CD1c-positive myeloid dendritic cell (primary cell): Measurements from ENCODE around the gene SIGLEC11.
"Not testable (repeated sequence)": the region's sequence is repeated elsewhere in the genome, so short reads cannot be mapped to it uniquely, and the experiment has no call there.

Experiments used
- DNase-seq: peaks from one replicate; pipeline ENCODE4 v3.0.0-alpha.2; 2016; ENCODE audit errors: extremely low spot score

Gene SIGLEC11

DNA sequence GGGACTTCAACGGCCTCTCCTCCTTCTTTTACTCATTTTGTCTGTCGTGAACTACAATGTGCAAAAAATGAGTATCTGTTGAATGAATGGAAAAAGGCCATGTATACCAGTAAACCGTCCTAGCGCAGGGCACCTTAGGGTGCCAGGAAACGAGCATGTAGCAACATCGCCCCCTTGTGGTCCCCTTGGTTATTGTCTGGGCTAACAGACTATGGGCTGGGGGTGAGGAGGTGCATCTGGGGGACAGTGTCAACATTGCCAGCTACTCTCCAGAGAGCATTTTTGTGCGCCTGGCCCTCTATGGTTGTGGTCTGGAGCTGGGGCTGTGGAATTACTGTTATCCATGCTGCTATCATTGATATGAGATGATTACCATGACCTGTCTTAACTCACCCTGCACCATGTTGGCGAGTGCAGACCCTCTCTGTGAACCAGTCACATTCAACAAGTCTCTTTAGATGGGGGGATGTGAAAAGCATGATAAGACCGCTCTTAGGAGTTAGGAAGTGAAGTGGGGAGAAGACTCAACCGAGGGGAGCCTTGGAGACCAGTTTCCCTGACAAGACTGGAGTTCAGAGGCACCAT, 22.8 kb upstream of the SIGLEC11 start:
- DNase-seq, result peak; percentile 88

DNA sequence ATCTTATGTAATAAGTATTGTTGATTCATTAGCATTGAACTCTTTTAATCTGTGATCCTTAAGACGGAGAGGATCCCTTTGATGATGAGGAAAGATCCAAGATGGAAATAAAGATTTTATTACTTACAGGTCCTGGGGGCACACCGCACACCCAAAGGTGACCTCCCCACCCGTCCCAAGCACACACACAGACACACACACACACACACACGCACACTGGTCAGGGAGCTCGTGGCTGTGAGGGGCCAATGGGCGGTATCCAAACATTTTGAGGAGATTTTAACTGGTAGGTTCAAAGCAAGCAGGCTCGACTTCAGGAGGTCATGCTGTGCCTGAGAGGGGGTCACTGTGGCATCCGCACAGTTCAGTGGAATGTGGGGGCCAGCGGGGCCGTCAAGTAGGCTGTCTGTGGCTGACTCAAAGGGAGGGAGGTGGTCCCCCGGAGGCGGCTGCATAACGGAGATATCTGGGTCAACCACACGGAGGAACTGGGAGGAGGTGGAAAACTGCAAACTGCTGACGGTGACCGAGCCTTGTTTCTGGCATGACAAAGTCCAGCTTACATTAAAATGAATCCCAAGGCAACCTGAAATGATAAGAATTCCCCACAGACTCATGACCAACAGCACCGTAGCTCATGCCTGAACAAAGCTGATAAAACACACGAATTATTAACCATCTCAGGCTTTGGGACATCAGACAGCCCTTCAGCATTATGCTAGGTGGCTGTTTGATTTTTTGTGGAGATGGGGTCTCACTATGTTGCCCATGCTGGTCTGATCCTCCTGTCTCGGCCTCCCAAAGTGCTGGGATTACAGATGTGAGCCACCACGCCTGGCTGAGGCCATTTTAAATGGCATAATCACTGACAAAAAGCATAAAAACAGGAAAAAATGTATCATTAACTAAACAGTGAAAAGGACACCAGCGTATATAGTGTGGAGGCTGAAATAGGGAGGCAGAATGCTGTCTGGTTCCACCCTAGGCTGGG, 20.9 kb upstream of the SIGLEC11 start:
- DNase-seq, result no peak

DNA sequence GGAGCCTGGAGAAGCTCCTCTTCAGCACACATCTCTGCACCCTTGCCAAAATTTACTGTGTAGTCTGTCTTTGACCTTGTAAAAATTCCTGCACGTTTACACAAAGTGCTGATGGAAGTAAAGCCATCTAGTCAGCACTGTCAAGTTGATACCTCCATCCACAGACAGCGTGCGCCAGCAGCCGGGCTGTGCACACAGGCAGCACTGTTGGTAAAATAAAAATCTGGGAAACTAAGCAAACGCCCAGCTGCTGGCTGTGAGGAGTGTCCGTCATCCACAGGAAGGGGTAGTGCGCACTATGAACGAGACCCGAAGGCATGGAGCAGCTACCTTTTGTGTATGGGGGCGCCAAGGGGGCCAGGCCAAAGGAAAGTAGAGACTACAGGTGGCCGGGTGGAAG, 17.4 kb upstream of the SIGLEC11 start:
- no peak for DNase-seq

DNA sequence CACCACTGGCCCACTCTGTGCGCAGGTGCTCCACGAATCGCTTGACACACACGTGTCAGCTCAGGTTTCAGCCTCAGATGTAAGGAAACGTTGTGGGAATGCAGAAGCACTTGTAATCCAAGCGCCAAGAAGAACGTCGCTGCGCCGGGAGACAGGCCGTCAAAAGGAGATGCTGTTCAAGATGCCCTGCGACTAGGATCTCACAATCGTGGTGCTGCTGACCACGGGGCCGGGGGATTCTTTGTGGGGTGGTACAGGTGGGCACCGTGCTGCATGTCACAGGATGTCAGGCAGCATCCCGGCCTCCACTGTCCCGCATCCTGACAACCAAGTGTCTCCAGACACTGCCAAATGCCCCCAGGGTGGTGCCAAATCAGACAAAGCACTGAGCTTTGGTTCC, 16.9 kb upstream of the SIGLEC11 start:
- no peak for DNase-seq

DNA sequence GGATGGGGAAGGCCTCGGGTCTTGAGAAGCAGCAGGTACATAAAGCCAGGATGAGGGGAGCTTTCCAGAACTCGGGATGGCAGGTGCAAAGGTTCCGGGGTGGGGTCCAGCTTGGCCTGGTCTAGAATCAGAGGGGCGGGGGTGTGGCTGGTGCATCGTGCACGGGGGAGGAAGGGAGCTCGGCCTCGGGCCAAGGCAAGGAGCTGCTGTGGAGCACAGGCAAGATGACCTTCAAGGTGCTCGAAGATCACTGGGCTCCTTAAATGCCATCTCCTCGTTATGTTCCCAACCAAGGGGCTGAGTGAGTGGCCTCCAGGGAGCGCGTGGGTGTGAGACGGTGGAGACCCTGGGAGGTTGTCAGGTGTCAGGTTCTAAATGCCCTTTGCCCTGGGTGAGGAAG, 16.1 kb upstream of the SIGLEC11 start:
- no peak for DNase-seq

DNA sequence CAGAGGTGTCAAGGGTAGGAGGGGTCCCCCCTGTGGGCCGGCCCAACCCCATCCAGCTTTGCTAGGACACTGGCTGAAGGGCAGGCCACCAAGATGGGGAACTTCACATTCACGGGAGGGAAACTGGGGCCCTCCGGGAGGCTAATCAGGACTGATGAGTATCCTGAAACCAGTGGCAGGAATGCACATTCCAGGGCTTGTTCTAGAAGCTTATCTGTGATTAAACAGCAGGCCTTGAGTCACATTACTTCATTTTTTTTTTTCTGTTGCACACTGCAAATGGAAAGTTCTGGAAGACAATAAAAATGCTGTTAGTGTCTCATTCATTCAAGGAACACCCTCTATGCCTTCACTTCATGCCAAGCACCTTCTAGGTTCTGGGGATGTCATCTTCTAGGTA, 15.5 kb upstream of the SIGLEC11 start:
- no peak for DNase-seq

DNA sequence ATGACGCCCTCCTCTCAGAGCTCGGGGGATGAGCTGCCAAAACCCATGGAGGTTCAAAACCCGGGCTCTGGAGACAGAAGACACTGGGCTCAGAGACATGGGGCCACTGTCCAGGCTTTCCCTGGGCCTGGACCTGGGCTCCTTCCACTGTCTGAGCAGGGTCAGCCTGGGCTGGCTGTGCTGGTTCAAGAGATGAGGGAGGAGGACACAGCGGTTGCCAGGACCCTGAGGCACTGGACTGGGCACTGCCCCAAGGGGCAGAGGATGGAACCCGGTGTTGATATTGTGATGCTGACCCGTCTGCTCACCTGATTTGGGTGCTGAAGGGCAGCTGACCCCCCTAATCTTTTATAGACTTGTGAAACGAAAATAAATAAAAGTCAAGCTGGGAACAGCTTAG, 14.1 kb upstream of the SIGLEC11 start:
- no peak for DNase-seq

DNA sequence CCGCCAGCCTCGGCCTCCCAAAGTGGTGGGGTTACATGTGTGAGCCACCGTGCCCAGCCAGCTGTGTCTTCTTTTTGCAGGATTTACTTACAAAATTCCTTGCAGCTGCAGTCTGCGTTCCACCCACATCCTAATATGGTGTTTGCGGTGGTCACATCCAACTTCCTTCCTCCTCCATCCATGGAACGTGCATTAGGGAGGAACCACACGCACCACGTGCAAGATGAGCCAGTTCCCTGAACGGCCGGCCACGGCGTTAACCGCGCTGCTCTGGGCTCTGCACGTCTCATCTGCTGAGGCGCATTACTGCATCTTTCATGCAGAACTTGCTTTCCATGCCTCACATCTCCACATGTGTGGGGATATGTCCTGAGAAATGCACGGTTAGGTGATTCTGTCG, 13.0 kb upstream of the SIGLEC11 start:
- DNase-seq, result peak; percentile 84

DNA sequence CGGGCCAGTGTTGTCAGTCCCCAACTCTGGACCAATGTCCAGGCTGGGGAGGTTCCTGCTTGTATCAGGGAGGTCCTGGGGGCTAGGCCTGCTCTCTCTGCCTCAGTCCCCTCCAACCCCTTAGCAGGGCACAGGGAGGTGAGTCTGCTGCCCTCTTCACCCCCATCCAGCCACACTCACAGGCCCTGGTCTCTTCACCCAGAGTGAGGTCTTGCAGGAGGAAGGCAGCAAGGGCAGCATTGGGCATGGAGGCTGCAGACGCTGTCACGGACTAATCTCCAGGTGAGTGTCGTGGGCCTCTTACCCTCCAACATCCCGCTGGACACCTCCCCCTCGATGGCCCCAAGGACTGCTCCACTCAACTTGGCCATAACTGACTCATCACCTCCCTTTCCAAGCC, 11.9 kb upstream of the SIGLEC11 start:
- DNase-seq, result no peak

DNA sequence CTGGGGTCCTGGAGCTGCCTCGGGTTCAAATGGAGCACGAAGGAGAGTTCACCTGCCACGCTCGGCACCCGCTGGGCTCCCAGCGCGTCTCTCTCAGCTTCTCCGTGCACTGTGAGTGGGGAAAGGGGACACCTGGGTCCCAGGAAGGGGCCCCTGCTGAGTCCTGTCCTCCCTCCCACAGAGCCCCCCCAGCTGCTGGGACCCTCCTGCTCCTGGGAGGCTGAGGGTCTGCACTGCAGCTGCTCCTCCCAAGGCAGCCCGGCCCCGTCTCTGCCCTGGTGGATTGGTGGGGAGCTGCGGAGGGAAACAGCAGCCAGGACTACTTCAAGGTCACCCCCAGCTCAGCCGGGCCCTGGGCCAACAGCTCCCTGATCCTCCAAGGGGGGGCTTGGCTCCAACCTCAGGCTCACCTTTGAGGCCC, 11.0 kb upstream of the SIGLEC11 start:
- no peak for DNase-seq

DNA sequence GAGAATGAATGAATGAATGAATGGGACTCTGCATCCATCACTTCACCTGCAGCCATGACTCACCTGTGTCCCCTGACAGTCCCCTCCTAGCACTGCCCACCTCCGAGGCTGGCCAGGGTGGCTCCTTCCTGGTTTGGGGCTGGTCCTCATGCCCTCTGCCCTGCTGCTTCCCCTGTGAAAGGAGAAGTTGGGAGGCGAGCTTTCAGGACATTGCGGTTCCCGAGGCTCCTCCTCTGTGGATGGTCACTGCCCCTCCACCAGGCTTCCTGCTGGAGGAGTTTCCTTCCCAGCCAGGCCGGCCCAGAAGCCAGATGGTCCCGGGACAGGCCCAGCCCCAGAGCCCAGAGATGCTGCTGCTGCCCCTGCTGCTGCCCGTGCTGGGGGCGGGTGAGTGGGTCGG, 8.4 kb upstream of the SIGLEC11 start:
- DNase-seq, result peak; percentile 69

DNA sequence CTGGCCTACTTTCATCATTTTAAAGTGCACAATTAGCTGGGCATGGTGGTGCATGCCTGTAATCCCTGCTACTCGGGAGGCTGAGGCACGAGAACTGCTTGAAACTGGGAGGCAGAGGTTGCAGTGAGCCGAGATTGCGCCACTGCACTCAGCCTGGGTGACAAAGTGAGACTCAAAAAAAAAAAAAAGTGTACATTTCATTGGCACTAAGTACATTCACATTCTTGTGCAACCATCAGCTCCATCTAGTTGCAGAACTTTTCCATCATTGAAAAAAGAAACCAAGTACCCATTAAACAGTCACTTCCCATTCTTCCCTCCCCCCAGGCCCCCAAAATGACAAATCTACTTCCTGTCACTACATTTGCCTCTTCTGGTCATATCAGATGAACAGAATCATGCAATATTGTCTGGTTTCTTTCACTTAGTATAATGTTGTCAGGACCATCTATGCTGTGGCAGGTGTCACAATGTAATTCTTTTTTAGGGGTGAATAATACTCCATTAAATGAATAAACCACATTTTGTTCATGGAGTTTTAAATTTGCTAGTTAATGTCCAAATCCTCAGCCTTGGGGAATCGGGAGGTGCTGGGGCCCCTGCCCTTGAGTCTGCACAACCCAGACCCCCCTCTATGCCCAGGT, 7.4 kb upstream of the SIGLEC11 start:
- peak; percentile 72 for DNase-seq

DNA sequence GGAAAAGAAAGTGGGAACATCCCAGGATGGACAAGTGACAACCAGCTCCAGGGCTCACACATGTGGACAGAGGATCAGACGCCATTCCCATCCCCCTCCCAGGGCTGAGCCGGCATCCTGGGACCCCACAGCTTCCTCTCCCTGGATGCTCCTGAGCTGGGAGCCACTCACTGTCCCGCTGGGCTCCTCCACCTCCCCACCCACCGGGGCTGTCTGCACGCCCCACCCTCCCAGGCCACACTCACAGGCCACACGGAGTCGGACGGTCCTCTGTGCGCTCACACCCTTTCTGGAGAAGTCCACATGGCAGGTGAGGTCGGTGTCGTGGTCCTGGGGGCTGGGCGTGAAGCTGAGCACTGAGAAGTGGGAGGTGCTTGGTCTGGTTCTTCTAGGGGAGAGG, 1.1 kb downstream of the SIGLEC11 start:
- not testable (repeated sequence) for DNase-seq

DNA sequence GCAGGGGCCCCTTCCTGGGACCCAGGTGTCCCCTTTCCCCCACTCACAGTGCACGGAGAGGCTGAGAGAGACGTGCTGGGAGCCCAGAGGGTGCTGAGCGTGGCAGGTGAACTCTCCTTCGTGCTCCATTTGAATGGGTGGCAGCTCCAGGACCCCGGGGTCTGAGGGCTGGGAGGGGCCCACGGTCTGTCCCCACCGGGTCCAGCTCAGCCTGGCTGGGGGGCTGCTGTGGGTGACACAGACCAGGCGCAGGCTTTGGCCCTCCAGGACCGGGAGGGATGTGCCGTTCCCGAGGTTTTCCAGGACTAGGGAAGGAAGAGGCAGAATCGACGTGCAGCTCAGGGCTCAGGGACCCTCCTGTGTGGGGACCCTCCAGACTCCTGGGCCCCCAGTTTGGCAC, 2.4 kb downstream of the SIGLEC11 start:
- DNase-seq, result not testable (repeated sequence)

DNA sequence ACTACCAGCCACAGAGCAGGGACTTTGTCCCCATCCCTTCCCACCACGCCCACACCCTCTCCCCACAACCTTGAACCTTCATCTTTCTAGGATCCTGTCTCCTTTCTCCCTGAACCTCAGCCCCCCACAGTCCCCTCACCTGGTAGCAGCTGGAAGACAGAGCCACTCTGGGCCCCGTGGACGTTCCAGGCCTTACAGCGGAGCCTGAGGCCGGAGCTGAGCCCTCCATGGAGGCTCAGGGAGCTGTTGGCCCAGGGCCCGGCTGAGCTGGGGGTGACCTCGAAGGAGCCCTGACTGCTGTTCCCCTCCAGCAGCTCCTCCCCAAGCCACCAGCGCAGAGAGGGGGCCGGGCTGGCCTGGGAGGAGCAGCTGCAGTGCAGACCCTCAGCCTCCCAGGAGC, 2.8 kb downstream of the SIGLEC11 start:
- not testable (repeated sequence) for DNase-seq

DNA sequence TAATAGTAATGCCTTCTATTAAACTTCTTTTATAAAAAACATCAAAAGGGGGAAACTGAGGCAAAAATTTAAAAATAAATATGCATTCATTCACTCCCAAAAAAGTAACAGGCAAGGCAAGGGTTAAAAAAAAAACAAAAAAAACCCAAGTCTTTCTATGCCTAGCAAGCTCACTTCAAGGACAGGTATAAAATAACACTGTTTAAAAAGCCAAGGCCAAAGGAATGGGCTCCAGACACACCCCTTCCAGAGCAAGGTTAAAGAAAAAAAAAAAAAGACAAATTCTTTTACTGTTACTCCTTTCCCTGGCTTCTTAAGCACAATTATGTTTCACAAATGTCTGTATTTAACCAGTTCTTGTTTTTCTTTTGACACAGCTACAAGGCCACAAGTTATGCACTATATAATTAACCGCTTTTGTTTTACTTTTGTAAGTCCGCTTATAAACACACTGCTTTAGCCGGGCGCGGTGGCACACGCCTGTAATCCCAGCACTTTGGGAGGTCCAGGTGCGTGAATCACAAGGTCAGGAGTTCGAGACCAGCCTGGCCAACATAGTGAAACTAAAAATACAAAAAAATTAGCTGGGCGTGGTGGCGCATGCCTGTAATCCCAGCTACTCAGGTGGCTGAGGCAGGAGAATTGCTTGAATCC, 3.6 kb downstream of the SIGLEC11 start:
- DNase-seq, result no peak

DNA sequence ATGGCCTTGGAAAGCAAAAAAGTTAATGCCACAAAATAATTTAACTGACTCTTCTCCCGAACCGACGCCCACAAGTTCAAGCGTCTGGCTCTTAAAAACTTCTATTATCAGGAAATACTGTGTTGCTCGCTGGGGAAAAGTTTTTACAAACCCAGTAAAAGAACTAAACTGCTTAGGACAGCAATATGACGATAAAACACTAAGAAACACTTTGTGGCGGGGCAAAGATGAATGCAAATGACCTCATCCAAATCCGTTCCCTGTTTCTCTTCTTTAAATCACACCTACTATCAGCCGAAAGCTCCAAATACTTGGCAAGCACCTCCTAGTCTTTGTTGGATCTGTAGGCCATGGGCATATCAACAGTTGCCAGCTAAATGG, 4.9 kb downstream of the SIGLEC11 start:
- no peak for DNase-seq

DNA sequence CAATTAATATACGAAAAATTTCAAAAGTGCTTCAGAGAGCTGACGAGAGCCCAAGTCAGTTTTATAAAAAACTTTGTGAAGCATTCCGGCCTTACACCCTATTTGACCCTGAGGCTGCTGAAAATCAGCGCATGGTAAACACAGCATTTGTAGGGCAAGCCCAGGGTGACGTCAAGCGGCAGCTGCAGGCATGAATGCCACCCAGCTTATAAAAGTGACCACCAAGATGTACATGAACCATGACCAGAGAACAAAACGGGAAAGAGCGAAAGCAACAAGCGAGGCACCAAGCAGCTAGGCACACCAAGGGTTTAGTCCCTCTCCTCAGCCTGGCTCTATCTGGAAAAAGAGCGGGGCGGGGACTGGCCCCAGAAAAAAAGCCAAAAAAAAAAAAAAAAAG, 6.0 kb downstream of the SIGLEC11 start:
- no peak for DNase-seq

DNA sequence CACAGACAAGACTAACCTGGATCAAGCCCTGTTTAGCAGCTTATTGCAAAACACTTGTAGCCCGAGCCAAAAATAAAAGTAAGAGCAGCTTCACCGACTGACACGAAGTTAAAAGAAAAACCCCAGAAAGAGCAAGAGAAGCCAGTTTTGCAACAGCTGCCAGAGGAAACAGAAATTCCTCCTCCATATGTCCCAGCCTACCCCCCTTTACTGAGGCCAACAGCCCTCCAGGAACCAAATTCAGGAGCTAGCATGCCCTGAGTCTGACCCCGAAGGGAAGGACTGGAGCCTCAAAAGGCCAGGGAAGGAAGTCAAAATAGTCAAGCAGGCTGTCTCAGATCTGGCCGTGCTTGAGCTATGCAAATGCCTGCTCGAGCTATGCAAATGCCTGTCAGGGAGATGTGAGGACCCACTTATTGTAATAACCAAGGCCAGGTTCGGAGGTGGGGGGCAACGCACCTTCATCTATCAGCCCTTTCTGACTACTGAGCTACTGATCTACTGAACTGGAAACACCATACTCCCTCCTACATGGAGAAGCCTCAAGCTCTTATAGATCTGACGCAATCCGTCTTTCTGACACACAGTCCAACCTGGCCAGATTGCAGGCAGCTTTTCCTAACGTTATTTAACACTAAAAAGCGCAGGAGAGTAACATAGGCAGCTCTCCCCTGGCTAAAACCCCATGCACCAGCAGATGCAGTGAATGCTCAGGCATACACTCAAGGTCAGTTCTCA, 6.7 kb downstream of the SIGLEC11 start:
- DNase-seq, result peak; percentile 50

DNA sequence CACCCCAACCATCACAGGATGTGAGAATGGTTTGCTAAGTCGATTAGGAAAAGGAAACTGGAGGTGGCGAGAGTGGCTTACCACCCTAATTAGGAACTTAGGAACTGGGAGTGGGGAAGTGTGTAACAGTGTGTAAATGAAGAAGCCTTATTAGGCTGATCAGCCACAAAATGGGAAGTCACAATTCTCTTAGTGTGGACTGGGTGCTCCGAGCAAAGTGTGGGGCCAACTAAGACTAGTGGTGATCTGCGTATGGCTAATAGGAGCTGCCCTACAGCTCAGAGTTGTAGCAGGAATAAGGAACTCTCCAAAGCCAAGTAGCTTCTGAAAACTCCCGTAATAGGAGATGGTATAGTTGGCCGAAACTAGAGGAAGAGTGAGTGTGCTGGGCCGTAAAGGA, 7.6 kb downstream of the SIGLEC11 start:
- peak; percentile 85 for DNase-seq

DNA sequence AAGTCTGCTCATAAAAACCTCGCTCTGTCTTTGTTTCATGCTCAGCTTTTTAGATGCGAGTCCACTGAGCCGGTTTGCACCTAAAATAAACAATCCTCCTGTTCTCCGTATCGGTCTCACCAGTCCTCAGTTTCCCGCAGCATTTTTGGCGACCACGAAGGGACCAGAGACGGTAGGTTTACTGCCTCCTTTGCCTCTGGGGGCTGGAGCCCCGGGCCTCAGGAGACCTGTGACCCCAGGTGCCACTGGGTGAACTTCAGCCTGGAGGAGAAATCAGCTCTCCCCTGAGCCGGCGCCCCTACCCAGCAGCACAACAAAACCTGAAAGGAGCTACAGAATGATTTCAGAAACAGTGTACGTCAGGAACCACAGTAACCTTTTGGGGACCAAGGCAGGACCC, 8.1 kb downstream of the SIGLEC11 start:
- DNase-seq, result no peak

DNA sequence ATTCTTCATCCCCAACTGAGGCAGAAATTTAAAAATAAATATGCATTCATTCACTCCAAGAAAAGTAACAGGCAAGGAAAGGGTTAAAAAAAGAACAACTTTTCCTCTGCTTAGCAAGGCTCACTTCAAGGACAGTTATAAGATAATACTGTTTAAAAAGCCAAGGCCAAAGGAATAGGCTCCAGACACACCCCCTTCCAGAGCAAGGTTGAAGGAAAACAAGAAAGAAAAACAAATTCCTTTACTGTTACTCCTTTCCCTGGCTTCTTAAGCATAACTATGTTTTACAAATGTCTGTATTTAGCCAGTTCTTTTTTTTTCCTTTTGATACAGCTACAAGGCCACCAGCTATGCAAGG, 8.5 kb downstream of the SIGLEC11 start:
- DNase-seq, result no peak
